Fibroblast of lung (primary cell): ENCODE data around the gene MBOAT1. TPM values are rescaled to one million over a fixed set of nuclear protein-coding genes. Genes with fewer than 3 reads are reported as not detected.

ENCODE experiments used
- DNase-seq, 2 donors: peaks; one replicate each; pipeline versions ENCODE4 v3.0.0 to v3.0.0-alpha.2; 2010; ENCODE audit warnings: low read depth in 2 of 2
- H2AFZ ChIP-seq: 2 replicates; pipeline ENCODE4 v1.5.1; 2012; ENCODE audit warnings: low read length, control low read depth, inconsistent platforms
- H3K27ac ChIP-seq: 2 replicates; pipeline ENCODE4 v1.5.1; 2011; ENCODE audit warnings: low read length, control low read depth; ENCODE audit not compliant: insufficient read depth
- H3K27me3 ChIP-seq: 2 replicates; pipeline ENCODE4 v1.5.1; 2011; ENCODE audit warnings: mild to moderate bottlenecking, low read length; ENCODE audit not compliant: control insufficient read depth, insufficient read depth
- H3K36me3 ChIP-seq: 2 replicates; pipeline ENCODE4 v1.5.1; 2011; ENCODE audit warnings: low read length; ENCODE audit not compliant: control insufficient read depth, insufficient read depth
- H3K4me1 ChIP-seq: 2 replicates; pipeline ENCODE4 v1.5.1; 2011; ENCODE audit warnings: low read length; ENCODE audit not compliant: control insufficient read depth, insufficient read depth; ENCODE audit errors: extremely low read depth
- H3K4me2 ChIP-seq: 2 replicates; pipeline ENCODE4 v1.5.1; 2011; ENCODE audit warnings: low read length, control low read depth; ENCODE audit not compliant: insufficient read depth; ENCODE audit errors: extremely low read depth
- H3K4me3 ChIP-seq, 4 experiments: fragments of 200-600 bp in 1 of 4; sonication (generic) in 1 of 4; replicated peaks in 1 of 4; 2 replicates each; pipeline ENCODE4 v1.5.1; 2011 to 2016; ENCODE audit warnings: low read length in 4 of 4, low read depth in 3 of 4, mild to moderate bottlenecking in 3 of 4, control low read depth in 2 of 4, inconsistent platforms in 1 of 4, mixed read lengths in 1 of 4; ENCODE audit not compliant: insufficient read depth in 1 of 4; ENCODE audit errors: control extremely low read depth in 1 of 4
- H3K79me2 ChIP-seq: 2 replicates; pipeline ENCODE4 v1.5.1; 2012; ENCODE audit warnings: mild to moderate bottlenecking, low read length, inconsistent platforms; ENCODE audit not compliant: control insufficient read depth, insufficient read depth
- H3K9ac ChIP-seq: 2 replicates; pipeline ENCODE4 v1.5.1; 2011; ENCODE audit warnings: mild to moderate bottlenecking, low read length, control low read depth; ENCODE audit not compliant: insufficient read depth
- H3K9me3 ChIP-seq: 2 replicates; pipeline ENCODE4 v1.5.1; 2012; ENCODE audit warnings: low read depth, low read length; ENCODE audit not compliant: control insufficient read depth, insufficient read depth
- H4K20me1 ChIP-seq: 2 replicates; pipeline ENCODE4 v1.5.1; 2011; ENCODE audit warnings: low read length; ENCODE audit not compliant: control insufficient read depth, insufficient read depth; ENCODE audit errors: extremely low read depth
- CTCF ChIP-seq, 2 donors: IDR thresholded peaks in 1 of 2; conservative IDR thresholded peaks in 1 of 2; 1 replicate in 1 of 2; 2 replicates in 1 of 2; pipeline ENCODE4 v1.5.1; 2011 to 2012; ENCODE audit warnings: low read length in 2 of 2, control low read depth in 1 of 2, inconsistent platforms in 1 of 2, low read depth in 1 of 2, mild to moderate bottlenecking in 1 of 2
- EZH2 ChIP-seq: IDR thresholded peaks from 2 replicates; pipeline ENCODE4 v1.5.1; 2012; ENCODE audit warnings: low read length, control low read depth, mild to moderate bottlenecking; ENCODE audit errors: missing control alignments
- polyA plus RNA-seq, 2 donors: library from polyadenylated mRNA; depleted of rRNA in 1 of 2; stranded (reverse) in 1 of 2; unstranded in 1 of 2; fragments of >200 nt; gene quantifications; 2 replicates each; pipeline ENCODE4 v1.2.1, GENCODE V29; 2011 to 2012; ENCODE audit warnings: missing spikeins in 1 of 2
- total RNA-seq: library from RNA; depleted of rRNA; stranded (reverse); fragments of >200 nt; gene quantifications from 2 replicates; pipeline ENCODE4 v1.2.1, GENCODE V29; 2014

MBOAT1 gene
- total and polyA plus RNA-seq, 2 donors (not counting 1 experiment from before 2014, with no cell fraction given): 3.1 to 6.6 TPM

GRCh38 chr6:20208687-20209378 is 3.4 kb downstream of the MBOAT1 start:
- H3K9ac ChIP-seq: no peak overlapping the region
- no peaks in the 10 kb centered on the region for H3K36me3 ChIP-seq
- H3K4me3 ChIP-seq: no peak overlapping the region
- H4K20me1 ChIP-seq: no peaks in the 10 kb centered on the region
- H3K9me3 ChIP-seq: no peaks in the 10 kb centered on the region
- no peak overlapping the region for H3K27ac ChIP-seq
- peaks cover under 1% of the 10 kb centered on the region for H3K4me1 ChIP-seq
- H2AFZ ChIP-seq: no peak overlapping the region
- peak in 1 of 2 donors; percentile 12 for DNase-seq
- no peak overlapping the region for H3K4me2 ChIP-seq
- H3K79me2 ChIP-seq: no peaks in the 10 kb centered on the region
- TF ChIP-seq EZH2 (no peak), CTCF (conservative IDR thresholded peaks at IDR 0.05 in 1 of 2, IDR thresholded peaks at IDR 0.05 in 1 of 2; ENCODE audit: low read depth in 1 of 2, low read length in 2 of 2) (no peak)
- no peaks in the 10 kb centered on the region for H3K27me3 ChIP-seq

- peaks cover 2% of the 10 kb centered on the region for H3K4me1 ChIP-seq
- no peak for TF ChIP-seq CTCF (conservative IDR thresholded peaks at IDR 0.05 in 1 of 2, IDR thresholded peaks at IDR 0.05 in 1 of 2; ENCODE audit: low read depth in 1 of 2, low read length in 2 of 2)
- TF ChIP-seq EZH2: no peak
- H2AFZ ChIP-seq: no peak overlapping the region
- H3K27me3 ChIP-seq: no peaks in the 10 kb centered on the region
- no peaks in the 10 kb centered on the region for H3K36me3 ChIP-seq
- H3K9ac ChIP-seq: no peak overlapping the region
- no peaks in the 10 kb centered on the region for H4K20me1 ChIP-seq
- no peaks in the 10 kb centered on the region for H3K79me2 ChIP-seq
- no peaks in the 10 kb centered on the region for H3K9me3 ChIP-seq
- no peak overlapping the region for H3K4me3 ChIP-seq
- H3K4me2 ChIP-seq: no peak overlapping the region
- no peak for DNase-seq
- no peak overlapping the region for H3K27ac ChIP-seq
Observed at GRCh38 chr6:20207088-20207418, 5.2 kb downstream of the MBOAT1 start.

DNA sequence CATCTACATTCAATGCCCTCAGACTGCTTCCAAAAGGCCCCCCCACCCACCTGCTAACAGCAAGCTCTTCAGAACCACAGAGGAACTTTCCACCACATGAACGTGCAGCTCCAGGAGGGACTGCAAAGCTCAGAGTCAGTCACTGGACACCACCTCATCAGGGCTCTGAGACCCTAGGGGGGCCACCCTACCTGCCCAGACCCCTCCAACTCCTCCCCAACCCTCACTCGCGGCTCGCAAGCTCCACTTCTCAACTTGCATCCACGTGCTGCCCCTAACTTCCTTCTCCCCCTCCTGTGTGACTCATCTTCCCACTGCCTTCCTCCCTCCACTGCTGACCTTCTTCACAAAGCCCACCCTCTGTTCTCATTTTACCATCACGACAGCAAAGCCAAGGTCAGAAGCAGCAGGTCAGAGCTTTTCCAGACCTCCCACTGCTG is 6.5 kb downstream of the MBOAT1 start:
- no peak overlapping the region for H3K4me3 ChIP-seq
- H3K9ac ChIP-seq: no peak overlapping the region
- no peak overlapping the region for H3K4me2 ChIP-seq
- no peaks in the 10 kb centered on the region for H3K27me3 ChIP-seq
- no peaks in the 10 kb centered on the region for H4K20me1 ChIP-seq
- H3K79me2 ChIP-seq: no peaks in the 10 kb centered on the region
- H3K9me3 ChIP-seq: no peaks in the 10 kb centered on the region
- TF ChIP-seq EZH2: no peak
- TF ChIP-seq CTCF (conservative IDR thresholded peaks at IDR 0.05 in 1 of 2, IDR thresholded peaks at IDR 0.05 in 1 of 2; ENCODE audit: low read depth in 1 of 2, low read length in 2 of 2): no peak
- H3K4me1 ChIP-seq: peaks cover 2% of the 10 kb centered on the region
- no peak overlapping the region for H3K27ac ChIP-seq
- H2AFZ ChIP-seq: no peak overlapping the region
- no peaks in the 10 kb centered on the region for H3K36me3 ChIP-seq
- no peak for DNase-seq
